ENCODE results near the gene CCDC57. TPM values are rescaled to one million over a fixed set of nuclear protein-coding genes. Genes with fewer than 3 reads are reported as not detected.

CCDC57 gene
- total RNA-seq, 1 experiment from 2014 or later = 140 TPM

DNA sequence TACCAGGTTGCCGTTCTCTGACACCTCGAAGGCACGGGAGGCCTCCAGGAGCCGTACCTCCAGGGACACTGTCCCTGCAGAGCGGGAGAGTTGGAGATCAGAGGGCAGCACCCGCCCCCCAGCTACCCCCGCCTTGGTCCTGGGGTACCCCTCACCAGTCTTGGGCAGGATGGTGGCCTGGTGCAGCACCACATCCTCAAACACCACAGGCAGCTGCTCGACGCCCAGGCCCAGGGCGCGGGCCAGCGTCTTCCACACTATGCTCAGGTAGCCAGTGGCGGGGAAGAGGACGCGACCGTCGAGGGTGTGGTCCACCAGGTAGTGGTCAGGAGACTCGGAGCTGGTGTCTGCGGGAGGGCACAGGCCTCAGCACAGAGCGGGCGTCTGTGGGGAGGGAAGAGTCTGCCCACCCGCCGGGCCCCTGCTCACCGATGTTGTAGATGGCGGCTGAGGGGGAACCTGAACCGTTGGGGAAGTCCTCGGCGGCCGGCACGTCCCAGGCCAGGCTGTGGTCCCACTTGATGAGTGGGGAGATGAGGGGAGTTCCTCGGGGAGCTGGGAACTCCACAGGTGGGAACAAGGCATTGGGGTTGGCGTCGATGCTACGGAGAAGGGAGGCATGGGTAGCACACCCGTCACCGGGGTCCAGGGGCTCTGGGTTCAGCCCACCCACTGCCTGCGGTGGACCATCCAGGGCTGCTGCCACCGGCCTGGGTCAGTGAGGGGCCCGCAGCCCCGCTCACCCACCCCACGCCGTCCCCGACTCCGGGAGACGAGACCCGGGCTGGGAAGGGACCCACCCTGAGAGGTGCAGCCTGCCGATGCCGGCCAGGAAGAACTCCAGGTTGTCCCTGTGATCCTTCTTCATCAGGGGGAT lies 124.4 kb downstream of the CCDC57 start:
- H4K20me1 ChIP-seq (ENCODE audit: insufficient read depth) = peaks cover 18% of the 10 kb centered on the region
- TF ChIP-seq CTCF (conservative IDR thresholded peaks at IDR 0.05) (no peak), EZH2 (IDR thresholded peaks at IDR 0.05; ENCODE audit: low read depth) (no peak)
- ChIA-PET CTCF (no interaction called here), POLR2A (ENCODE audit: unreplicated experiment) (no interaction called here)
- 0 out of 2 replicates have a peak, but pooled peaks cover 9% of the 10 kb centered on the region for H3K79me2 ChIP-seq (ENCODE audit: low read depth)
- H3K9me3 ChIP-seq (ENCODE audit: insufficient read depth, low read depth) = no peaks in the 10 kb centered on the region
- no peak overlapping the region for H3K4me2 ChIP-seq
- H2AFZ ChIP-seq = no peak overlapping the region
- no peak overlapping the region for H3K4me3 ChIP-seq
- no peaks in the 10 kb centered on the region for H3F3A ChIP-seq (ENCODE audit: insufficient read depth, low read depth)
- BruUV-seq (replicated peaks) = TSS peak; percentile 11
- DNase-seq = no peak
- H3K4me1 ChIP-seq (replicated peaks; ENCODE audit: insufficient read depth) = no peaks in the 10 kb centered on the region
- no peaks in the 10 kb centered on the region for H3K36me3 ChIP-seq (ENCODE audit: low read depth)
- H3K9me2 ChIP-seq (ENCODE audit: insufficient read depth) = no peaks in the 10 kb centered on the region
- no peaks in the 10 kb centered on the region for H3K27me3 ChIP-seq (ENCODE audit: insufficient read depth, low read depth)
- H3K27ac ChIP-seq = no peak overlapping the region
- intact Hi-C loops (cut with micrococcal nuclease; ENCODE audit: unreplicated experiment) = no loop called here

GRCh38 chr17:82086941-82087906 lies 125.4 kb downstream of the CCDC57 start:
- TF ChIP-seq CTCF (conservative IDR thresholded peaks at IDR 0.05) (no peak), EZH2 (IDR thresholded peaks at IDR 0.05; ENCODE audit: low read depth) (no peak)
- CTCF ChIA-PET = no interaction called here
- H2AFZ ChIP-seq = no peak overlapping the region
- POLR2A ChIA-PET (ENCODE audit: unreplicated experiment) = no interaction called here
- intact Hi-C loops (cut with micrococcal nuclease; ENCODE audit: unreplicated experiment) = no loop called here
- peaks cover 12% of the 10 kb centered on the region for H4K20me1 ChIP-seq (ENCODE audit: insufficient read depth)
- no peaks in the 10 kb centered on the region for H3K36me3 ChIP-seq (ENCODE audit: low read depth)
- no peak overlapping the region for H3K4me2 ChIP-seq
- H3K79me2 ChIP-seq (ENCODE audit: low read depth) = 0 out of 2 replicates have a peak, but pooled peaks cover 7% of the 10 kb centered on the region
- H3K9me3 ChIP-seq (ENCODE audit: insufficient read depth, low read depth) = no peaks in the 10 kb centered on the region
- H3K27ac ChIP-seq = no peak overlapping the region
- H3F3A ChIP-seq (ENCODE audit: insufficient read depth, low read depth) = no peaks in the 10 kb centered on the region
- BruUV-seq (replicated peaks) = no TSS peak
- H3K4me3 ChIP-seq = no peak overlapping the region
- H3K27me3 ChIP-seq (ENCODE audit: insufficient read depth, low read depth) = no peaks in the 10 kb centered on the region
- DNase-seq = no peak
- H3K9me2 ChIP-seq (ENCODE audit: insufficient read depth) = no peaks in the 10 kb centered on the region
- no peaks in the 10 kb centered on the region for H3K4me1 ChIP-seq (replicated peaks; ENCODE audit: insufficient read depth)

Data from PC-9 (cell line).